OCI-LY1 (cell line): ENCODE results near the gene RAB25.
"Not testable (repeated sequence)": the region's sequence is repeated elsewhere in the genome, so short reads cannot be mapped to it uniquely, and the experiment has no call there.

Experiments
- H2AFZ ChIP-seq: fragments of 200-600 bp; sonication (generic), shearing (Covaris generic); 2 replicates; pipeline ENCODE4 v1.6.0; 2014; ENCODE audit warnings: antibody characterized with exemption, mild to moderate bottlenecking, low read length
- H3F3A ChIP-seq: fragments of 200-600 bp; sonication (generic), shearing (Covaris generic); 2 replicates; pipeline ENCODE4 v1.6.0; 2014; ENCODE audit warnings: mild to moderate bottlenecking, antibody characterized with exemption, low read length, moderate library complexity; ENCODE audit not compliant: insufficient read depth
- H3K27ac ChIP-seq: fragments of 200-600 bp; sonication (generic); 2 replicates; pipeline ENCODE4 v1.5.1; 2014; ENCODE audit warnings: low read length, mixed run types, mild to moderate bottlenecking, low read depth; ENCODE audit not compliant: poor library complexity, severe bottlenecking
- H3K27me3 ChIP-seq: fragments of 200-600 bp; sonication (generic); 2 replicates; pipeline ENCODE4 v1.6.0; 2014; ENCODE audit warnings: antibody characterized with exemption, mild to moderate bottlenecking, low read length, moderate library complexity; ENCODE audit not compliant: insufficient read depth
- H3K36me3 ChIP-seq: fragments of 200-600 bp; sonication (generic); 2 replicates; pipeline ENCODE4 v1.6.1; 2014; ENCODE audit warnings: mild to moderate bottlenecking, antibody characterized with exemption, low read length, moderate library complexity, mixed read lengths; ENCODE audit not compliant: insufficient read depth
- H3K4me1 ChIP-seq: fragments of 200-600 bp; sonication (generic); 2 replicates; pipeline ENCODE4 v1.5.1; 2014; ENCODE audit warnings: mild to moderate bottlenecking, low read length, moderate library complexity; ENCODE audit not compliant: insufficient read depth, severe bottlenecking
- H3K4me2 ChIP-seq: fragments of 200-600 bp; sonication (generic), shearing (Covaris generic); 2 replicates; pipeline ENCODE4 v1.6.1; 2014; ENCODE audit warnings: low read length
- H3K4me3 ChIP-seq: fragments of 200-600 bp; sonication (generic); 2 replicates; pipeline ENCODE4 v1.5.1; 2014; ENCODE audit warnings: low read length, low read depth, mild to moderate bottlenecking, mixed read lengths; ENCODE audit not compliant: poor library complexity, severe bottlenecking
- H3K79me2 ChIP-seq: fragments of 200-600 bp; shearing (Covaris generic); 2 replicates; pipeline ENCODE4 v1.6.1; 2016; ENCODE audit warnings: mixed run types, low read length, mixed read lengths; ENCODE audit not compliant: insufficient read depth
- H3K9ac ChIP-seq: fragments of 200-600 bp; sonication (generic), shearing (Covaris generic); 2 replicates; pipeline ENCODE4 v1.6.1; 2014; ENCODE audit warnings: mild to moderate bottlenecking, low read length, mixed read lengths
- H3K9me2 ChIP-seq: fragments of 200-600 bp; sonication (generic), shearing (Covaris generic); 2 replicates; pipeline ENCODE4 v1.6.1; 2014; ENCODE audit warnings: low read depth, mild to moderate bottlenecking, low read length, mixed read lengths
- H3K9me3 ChIP-seq: fragments of 200-600 bp; shearing (Covaris generic); 2 replicates; pipeline ENCODE4 v1.6.1; 2014; ENCODE audit warnings: low read length, mixed read lengths
- H4K20me1 ChIP-seq: fragments of 200-600 bp; sonication (generic), shearing (Covaris generic); 2 replicates; pipeline ENCODE4 v1.6.0; 2016; ENCODE audit warnings: mild to moderate bottlenecking, low read length; ENCODE audit not compliant: insufficient read depth
- EZH2 ChIP-seq: fragments of 200-600 bp; sonication (generic), shearing (Covaris generic); IDR thresholded peaks from 2 replicates; pipeline ENCODE4 v1.8.0; 2017; ENCODE audit warnings: borderline replicate concordance, mixed run types, mild to moderate bottlenecking, antibody characterized with exemption, low read length, moderate library complexity, mixed read lengths
- TF ChIP-seq, protein P1 (sequence below): fragments of 200-600 bp; sonication (generic), shearing (Covaris generic); IDR thresholded peaks from 2 replicates; pipeline ENCODE4 v1.5.1; 2017; ENCODE audit warnings: mild to moderate bottlenecking, antibody characterized with exemption, low read length, moderate library complexity, mixed read lengths

Gene RAB25

GRCh38 chr1:156026588-156026987 lies 34.4 kb upstream of the RAB25 start:
- no peak overlapping the region for H2AFZ ChIP-seq
- no peak overlapping the region for H3K27ac ChIP-seq
- H3K4me3 ChIP-seq = no peak overlapping the region
- no peaks in the 10 kb centered on the region for H3K4me1 ChIP-seq
- H3K9me3 ChIP-seq = no peaks in the 10 kb centered on the region
- no peaks in the 10 kb centered on the region for H4K20me1 ChIP-seq
- no peaks in the 10 kb centered on the region for H3K9me2 ChIP-seq
- no peaks in the 10 kb centered on the region for H3F3A ChIP-seq
- no peak overlapping the region for H3K4me2 ChIP-seq
- no peaks in the 10 kb centered on the region for H3K27me3 ChIP-seq
- H3K36me3 ChIP-seq = no peaks in the 10 kb centered on the region
- TF ChIP-seq, protein P1, sequence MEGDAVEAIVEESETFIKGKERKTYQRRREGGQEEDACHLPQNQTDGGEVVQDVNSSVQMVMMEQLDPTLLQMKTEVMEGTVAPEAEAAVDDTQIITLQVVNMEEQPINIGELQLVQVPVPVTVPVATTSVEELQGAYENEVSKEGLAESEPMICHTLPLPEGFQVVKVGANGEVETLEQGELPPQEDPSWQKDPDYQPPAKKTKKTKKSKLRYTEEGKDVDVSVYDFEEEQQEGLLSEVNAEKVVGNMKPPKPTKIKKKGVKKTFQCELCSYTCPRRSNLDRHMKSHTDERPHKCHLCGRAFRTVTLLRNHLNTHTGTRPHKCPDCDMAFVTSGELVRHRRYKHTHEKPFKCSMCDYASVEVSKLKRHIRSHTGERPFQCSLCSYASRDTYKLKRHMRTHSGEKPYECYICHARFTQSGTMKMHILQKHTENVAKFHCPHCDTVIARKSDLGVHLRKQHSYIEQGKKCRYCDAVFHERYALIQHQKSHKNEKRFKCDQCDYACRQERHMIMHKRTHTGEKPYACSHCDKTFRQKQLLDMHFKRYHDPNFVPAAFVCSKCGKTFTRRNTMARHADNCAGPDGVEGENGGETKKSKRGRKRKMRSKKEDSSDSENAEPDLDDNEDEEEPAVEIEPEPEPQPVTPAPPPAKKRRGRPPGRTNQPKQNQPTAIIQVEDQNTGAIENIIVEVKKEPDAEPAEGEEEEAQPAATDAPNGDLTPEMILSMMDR = no peak
- no peak for TF ChIP-seq EZH2
- no peak overlapping the region for H3K9ac ChIP-seq
- no peaks in the 10 kb centered on the region for H3K79me2 ChIP-seq

- no peaks in the 10 kb centered on the region for H3F3A ChIP-seq
- no peak overlapping the region for H3K9ac ChIP-seq
- H3K4me3 ChIP-seq = no peak overlapping the region
- no peak overlapping the region for H2AFZ ChIP-seq
- no peaks in the 10 kb centered on the region for H4K20me1 ChIP-seq
- TF ChIP-seq EZH2 = no peak
- TF ChIP-seq, protein P1 = no peak
- H3K9me3 ChIP-seq = no peaks in the 10 kb centered on the region
- no peaks in the 10 kb centered on the region for H3K9me2 ChIP-seq
- H3K79me2 ChIP-seq = no peaks in the 10 kb centered on the region
- H3K4me1 ChIP-seq = no peaks in the 10 kb centered on the region
- H3K27ac ChIP-seq = no peak overlapping the region
- H3K27me3 ChIP-seq = no peaks in the 10 kb centered on the region
- H3K36me3 ChIP-seq = peaks cover 11% of the 10 kb centered on the region
- no peak overlapping the region for H3K4me2 ChIP-seq
Observed at GRCh38 chr1:156033011-156033410, 27.9 kb upstream of the RAB25 start.

DNA sequence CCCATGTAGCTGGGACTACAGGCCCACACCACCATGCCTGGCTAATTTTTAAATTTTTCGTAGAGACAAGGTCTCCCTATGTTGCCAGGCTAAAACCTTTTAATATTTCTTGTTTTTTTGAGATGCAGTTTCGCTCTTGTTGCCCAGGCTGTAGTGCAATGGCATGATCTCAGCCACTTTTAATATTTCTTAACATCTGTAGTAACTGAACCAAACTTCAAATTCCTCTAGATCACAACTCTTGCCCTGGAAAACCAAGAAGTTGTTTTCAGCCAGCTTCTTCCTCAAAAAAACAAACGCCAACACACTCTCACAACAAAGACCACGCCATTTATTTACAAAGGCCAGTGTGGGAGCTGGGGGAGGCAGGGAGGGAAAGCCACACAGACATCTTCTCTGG lies 26.0 kb upstream of the RAB25 start:
- not testable (repeated sequence) for H3K9me3 ChIP-seq, H3F3A ChIP-seq, H3K9me2 ChIP-seq, H3K27me3 ChIP-seq, H2AFZ ChIP-seq, H4K20me1 ChIP-seq, H3K4me1 ChIP-seq, H3K4me3 ChIP-seq, H3K4me2 ChIP-seq, H3K27ac ChIP-seq, H3K79me2 ChIP-seq, H3K9ac ChIP-seq
- H3K36me3 ChIP-seq = peaks cover 15% of the 10 kb centered on the region

- TF ChIP-seq, protein P1 = no peak
- TF ChIP-seq EZH2 = no peak
- Histone ChIP-seq H3K9me3 (no peaks in the 10 kb centered on the region), H3K9ac (no peak overlapping the region), H3K79me2 (no peaks in the 10 kb centered on the region), H3K9me2 (no peaks in the 10 kb centered on the region), H3K36me3 (peaks cover 53% of the 10 kb centered on the region), H3K4me1 (no peaks in the 10 kb centered on the region), H2AFZ (no peak overlapping the region), H3F3A (no peaks in the 10 kb centered on the region), H3K27me3 (no peaks in the 10 kb centered on the region), H4K20me1 (no peaks in the 10 kb centered on the region), H3K4me3 (no peak overlapping the region), H3K4me2 (no peak overlapping the region), H3K27ac (no peak overlapping the region)
Observed at GRCh38 chr1:156042828-156043227, 18.1 kb upstream of the RAB25 start.
